ENCODE results near the gene HERC5. TPM values are rescaled to one million over a fixed set of nuclear protein-coding genes. Genes with fewer than 3 reads are reported as not detected.

Gene HERC5
- total and polyA plus RNA-seq, 8 donors: 1.7 to 11.6 (median 3.2) TPM; not detected in 1

- DNase-seq: no peak
- Histone ChIP-seq H3K4me1 (no peaks in the 10 kb centered on the region), H3K36me3 (peaks cover 0 to 31% (median 16%) of the 10 kb centered on the region in 4 donors), H3K27me3 (no peaks in the 10 kb centered on the region), H3K27ac (no peak overlapping the region), H3K9me3 (no peaks in the 10 kb centered on the region), H3K4me3 (no peak overlapping the region)
- 68 to 74% (median 71%) methylated on average over 2 of the region's 2 CpGs for WGBS, 5 donors
- TF ChIP-seq POLR2A (IDR thresholded peaks at IDR 0.05) (no peak), EP300 (IDR thresholded peaks at IDR 0.05) (no peak), CTCF (IDR thresholded peaks at IDR 0.05) (no peak), POLR2AphosphoS5 (IDR thresholded peaks at IDR 0.05) (no peak)
- intact Hi-C loops (cut with DNase I; ENCODE audit: low total_unique reads): no loop called here
These were observed 21.3 kb downstream of the HERC5 start for GRCh38 chr4:88478247-88478646.

GRCh38 chr4:88481537-88481936 is 24.6 kb downstream of the HERC5 start:
- no peaks in the 10 kb centered on the region for H3K4me1 ChIP-seq
- H3K27me3 ChIP-seq: no peaks in the 10 kb centered on the region
- no peaks in the 10 kb centered on the region for H3K9me3 ChIP-seq
- H3K27ac ChIP-seq: no peak overlapping the region
- H3K36me3 ChIP-seq: peaks cover 0 to 20% (median 10%) of the 10 kb centered on the region in 4 donors
- no peak for TF ChIP-seq POLR2AphosphoS5 (IDR thresholded peaks at IDR 0.05)
- no peak for TF ChIP-seq EP300 (IDR thresholded peaks at IDR 0.05)
- no peak for TF ChIP-seq POLR2A (IDR thresholded peaks at IDR 0.05)
- TF ChIP-seq CTCF (IDR thresholded peaks at IDR 0.05): no peak
- no peak overlapping the region for H3K4me3 ChIP-seq
- DNase-seq: no peak
- intact Hi-C loops (cut with DNase I; ENCODE audit: low total_unique reads): no loop called here
- WGBS, 5 donors: 50 to 82% (median 74%) methylated on average over 1 of the region's 1 CpG

- Histone ChIP-seq H3K4me3 (no peak overlapping the region), H3K9me3 (no peaks in the 10 kb centered on the region), H3K4me1 (no peaks in the 10 kb centered on the region), H3K27me3 (no peaks in the 10 kb centered on the region), H3K27ac (no peak overlapping the region), H3K36me3 (peaks cover 0 to 63% (median 51%) of the 10 kb centered on the region in 4 donors)
- TF ChIP-seq POLR2AphosphoS5 (IDR thresholded peaks at IDR 0.05) (no peak), EP300 (IDR thresholded peaks at IDR 0.05) (no peak), POLR2A (IDR thresholded peaks at IDR 0.05) (no peak), CTCF (IDR thresholded peaks at IDR 0.05) (no peak)
- intact Hi-C loops (cut with DNase I; ENCODE audit: low total_unique reads): no loop called here
- no peak for DNase-seq
- WGBS, 5 donors: 55 to 66% (median 62%) methylated on average over 4 of the region's 4 CpGs
These were observed 32.3 kb downstream of the HERC5 start for GRCh38 chr4:88489100-88489761.

GRCh38 chr4:88497859-88498409 is 41.0 kb downstream of the HERC5 start:
- H3K27me3 ChIP-seq: no peaks in the 10 kb centered on the region
- H3K4me1 ChIP-seq: no peaks in the 10 kb centered on the region
- H3K36me3 ChIP-seq: peaks cover 0 to 62% (median 48%) of the 10 kb centered on the region in 4 donors
- TF ChIP-seq EP300 (IDR thresholded peaks at IDR 0.05): no peak
- no peak for TF ChIP-seq POLR2A (IDR thresholded peaks at IDR 0.05)
- TF ChIP-seq POLR2AphosphoS5 (IDR thresholded peaks at IDR 0.05): no peak
- H3K27ac ChIP-seq: no peak overlapping the region
- 85 to 100% (median 96%) methylated on average over 2 of the region's 2 CpGs for WGBS, 5 donors
- no peak overlapping the region for H3K4me3 ChIP-seq
- intact Hi-C loops (cut with DNase I; ENCODE audit: low total_unique reads): no loop called here
- no peak for DNase-seq
- H3K9me3 ChIP-seq: no peaks in the 10 kb centered on the region

GRCh38 chr4:88503344-88503743 is 46.4 kb downstream of the HERC5 start:
- Histone ChIP-seq H3K27ac (no peak overlapping the region), H3K9me3 (no peaks in the 10 kb centered on the region), H3K4me3 (no peak overlapping the region), H3K36me3 (peaks cover 0 to 56% (median 29%) of the 10 kb centered on the region in 4 donors), H3K4me1 (no peaks in the 10 kb centered on the region), H3K27me3 (no peaks in the 10 kb centered on the region)
- intact Hi-C loops (cut with DNase I; ENCODE audit: low total_unique reads): no loop called here
- no peak for DNase-seq
- 71 to 87% (median 81%) methylated on average over 2 of the region's 2 CpGs for WGBS, 5 donors
- TF ChIP-seq POLR2AphosphoS5 (IDR thresholded peaks at IDR 0.05) (no peak), EP300 (IDR thresholded peaks at IDR 0.05) (no peak), POLR2A (IDR thresholded peaks at IDR 0.05) (no peak), CTCF (IDR thresholded peaks at IDR 0.05) (no peak)
